SK-N-SH treated with all-trans-retinoic acid at 6 μM for 48 hours (cell line): ENCODE measurements around the gene P2RY6.

Experiments
- CSDC2 ChIP-seq: fragments of 250-450 bp; sonication (Bioruptor Pico); IDR thresholded peaks from 2 replicates; pipeline ENCODE4 v1.5.0; 2020; ENCODE audit warnings: mild to moderate bottlenecking, moderate library complexity
- CSRNP3 ChIP-seq: fragments of 250-450 bp; sonication (Bioruptor Pico); IDR thresholded peaks from 2 replicates; pipeline ENCODE4 v1.5.1; 2021; ENCODE audit warnings: mild to moderate bottlenecking, moderate library complexity
- PPARA ChIP-seq: fragments of 250-450 bp; sonication (Bioruptor Pico); IDR thresholded peaks from 2 replicates; pipeline ENCODE4 v1.5.0; 2020; ENCODE audit warnings: mild to moderate bottlenecking, borderline replicate concordance
- RARB ChIP-seq: fragments of 250-450 bp; sonication (Bioruptor Pico); IDR thresholded peaks from 2 replicates; pipeline ENCODE4 v1.8.0; 2021; ENCODE audit warnings: mild to moderate bottlenecking, moderate library complexity
- SNAI2 ChIP-seq: fragments of 250-450 bp; sonication (Bioruptor Pico); IDR thresholded peaks from 2 replicates; pipeline ENCODE4 v1.5.0; 2020; ENCODE audit warnings: mild to moderate bottlenecking, moderate library complexity
- TOX ChIP-seq: fragments of 250-450 bp; sonication (Bioruptor Pico); IDR thresholded peaks from 2 replicates; pipeline ENCODE4 v1.8.0; 2021; ENCODE audit warnings: mild to moderate bottlenecking, moderate library complexity, borderline replicate concordance
- ZFP3 ChIP-seq: fragments of 250-450 bp; sonication (Bioruptor Pico); IDR thresholded peaks from 2 replicates; pipeline ENCODE4 v1.5.0; 2020; ENCODE audit warnings: mild to moderate bottlenecking, moderate library complexity
- ZNF565 ChIP-seq: fragments of 450-650 bp; formaldehyde crosslinking; conservative IDR thresholded peaks from 2 replicates; pipeline ENCODE4 v1.5.0; 2020; ENCODE audit warnings: low read depth, mild to moderate bottlenecking, moderate library complexity
- ZNF8 ChIP-seq: fragments of 450-650 bp; formaldehyde crosslinking; IDR thresholded peaks from 2 replicates; pipeline ENCODE4 v1.5.0; 2020; ENCODE audit warnings: mild to moderate bottlenecking, moderate library complexity

- TF ChIP-seq CSRNP3 (CRISPR knock-in tag), result no peak
- no peak for TF ChIP-seq ZFP3 (CRISPR knock-in tag)
- TF ChIP-seq SNAI2 (CRISPR knock-in tag), result no peak
- no peak for TF ChIP-seq ZNF565 (CRISPR knock-in tag)
- TF ChIP-seq RARB (CRISPR knock-in tag), result no peak
- no peak for TF ChIP-seq PPARA (CRISPR knock-in tag)
- no peak for TF ChIP-seq ZNF8
- no peak for TF ChIP-seq TOX
- TF ChIP-seq CSDC2, result no peak
Measured at GRCh38 chr11:73225851-73226250, 46.3 kb upstream of the P2RY6 start.
